Left lung (tissue), 10 donors: ENCODE data around the gene CENPA. TPM values are rescaled to one million over a fixed set of nuclear protein-coding genes. Genes with fewer than 3 reads are reported as not detected.

Experiments used
- ATAC-seq: fragments of 200-7000 bp; cut with Tn5 transposase; one replicate; pipeline ENCODE4 v1.9.1; 2020; ENCODE audit warnings: moderate library complexity
- DNase-seq, 4 donors: peaks; one replicate each; pipeline ENCODE4 v3.0.0-alpha.2; 2013 to 2020
- H3K27ac ChIP-seq, 2 donors: fragments of 200-600 bp; sonication (generic) in 1 of 2; one replicate each; pipeline versions ENCODE4 v1.5.0 to v1.8.0; 2020 to 2021
- H3K27me3 ChIP-seq, 2 donors: fragments of 200-600 bp; sonication (generic) in 1 of 2; one replicate each; pipeline versions ENCODE4 v1.5.0 to v1.8.0; 2020 to 2021
- H3K36me3 ChIP-seq, 2 donors: fragments of 200-600 bp; sonication (generic) in 1 of 2; one replicate each; pipeline versions ENCODE4 v1.5.0 to v1.8.0; 2020 to 2021
- H3K4me1 ChIP-seq, 2 donors: fragments of 200-600 bp; one replicate each; pipeline ENCODE4 v1.8.0; 2021
- H3K4me3 ChIP-seq, 2 donors: fragments of 200-600 bp; sonication (generic) in 1 of 2; one replicate each; pipeline versions ENCODE4 v1.5.0 to v1.8.0; 2020 to 2021; ENCODE audit warnings: mild to moderate bottlenecking in 1 of 2
- H3K9me3 ChIP-seq, 2 donors: fragments of 200-600 bp; sonication (generic) in 1 of 2; one replicate each; pipeline versions ENCODE4 v1.5.0 to v1.8.0; 2020 to 2021
- CTCF ChIP-seq, 2 donors: fragments of 200-600 bp; sonication (generic) in 1 of 2; IDR thresholded peaks; one replicate each; pipeline versions ENCODE4 v1.5.0 to v1.8.0; 2021; ENCODE audit warnings: antibody characterized with exemption in 2 of 2
- intact Hi-C, 2 donors: fragments of 100-400 bp; cut with DNase I; formaldehyde crosslinking; loops; one replicate each; pipeline versions ENCODE4 v1.11.2 to v1.14.2; 2022
- polyA plus RNA-seq, 6 donors: library from polyadenylated mRNA; unstranded; fragments of 120-200 nt; gene quantifications; one replicate each; pipeline ENCODE4 v1.2.1, GENCODE V29; 2013; ENCODE audit not compliant: insufficient read length in 6 of 6
- total RNA-seq, 2 donors: library from RNA; stranded (reverse); fragmentation: NEBNext Ultra II Directional; extraction: Animal tissue kit (Norgen Biotek cat#: 25700); gene quantifications; one replicate each; pipeline ENCODE4 v1.2.1, GENCODE V29; 2021
- donor health status: DM: no; HTN: yes; CAD: no.
- donor health status: DM: no; HTN: no; CAD: no.

The CENPA gene
- total and polyA plus RNA-seq, 8 donors, result 0.99 to 27.0 (median 12.5) TPM

GRCh38 chr2:26763019-26763418 lies 22.8 kb upstream of the CENPA start:
- ATAC-seq (no peak), DNase-seq (no peak)
- peaks cover 16 to 48% of the 10 kb centered on the region in 2 donors for H3K4me1 ChIP-seq
- peaks cover 0 to 3% of the 10 kb centered on the region in 2 donors for H3K36me3 ChIP-seq
- H3K4me3 ChIP-seq, result no peak overlapping the region
- no peaks in the 10 kb centered on the region for H3K9me3 ChIP-seq
- intact Hi-C loops, result no loop called here
- H3K27me3 ChIP-seq, result no peaks in the 10 kb centered on the region
- TF ChIP-seq CTCF (IDR thresholded peaks at IDR 0.05), result no peak
- H3K27ac ChIP-seq, result no peak overlapping the region

GRCh38 chr2:26764078-26764887 lies 21.6 kb upstream of the CENPA start, which contains the start of gene SLC35F6:
SLC35F6 (plus strand) TSS chr2:26764284; CDS start chr2:26764350, 66 bp downstream.
- peak; percentile 96 for ATAC-seq
- Histone ChIP-seq H3K4me1 (peaks cover 13 to 53% of the 10 kb centered on the region in 2 donors), H3K9me3 (no peaks in the 10 kb centered on the region), H3K4me3 (peak within 1 kb of the TSS; percentile 61 to 83), H3K27me3 (no peaks in the 10 kb centered on the region), H3K36me3 (peaks cover 0 to 3% of the 10 kb centered on the region in 2 donors), H3K27ac (peak within 1 kb of the TSS; percentile 79 to 85)
- peak; percentile 81 to 97 (median 86) for DNase-seq
- intact Hi-C loops, result no loop called here
- TF ChIP-seq CTCF (IDR thresholded peaks at IDR 0.05), result no peak

GRCh38 chr2:26764906-26765305 lies 20.9 kb upstream of the CENPA start:
- peak overlapping the region; percentile 79 to 85 for H3K27ac ChIP-seq
- H3K36me3 ChIP-seq, result peaks cover 0 to 3% of the 10 kb centered on the region in 2 donors
- no peaks in the 10 kb centered on the region for H3K9me3 ChIP-seq
- DNase-seq, result no peak
- TF ChIP-seq CTCF (IDR thresholded peaks at IDR 0.05), result no peak
- peak; percentile 17 for ATAC-seq
- H3K4me1 ChIP-seq, result peaks cover 14 to 60% of the 10 kb centered on the region in 2 donors
- H3K27me3 ChIP-seq, result no peaks in the 10 kb centered on the region
- H3K4me3 ChIP-seq, result peak overlapping the region; percentile 61 to 83
- intact Hi-C loops, result no loop called here

- peak overlapping the region; percentile 61 to 83 for H3K4me3 ChIP-seq
- intact Hi-C loops, result no loop called here
Observed at GRCh38 chr2:26765475-26766200, 20.2 kb upstream of the CENPA start.

More at GRCh38 chr2:26765475-26766200, 20.2 kb upstream of the CENPA start:
- Histone ChIP-seq H3K9me3 (no peaks in the 10 kb centered on the region), H3K27me3 (no peaks in the 10 kb centered on the region), H3K27ac (peak overlapping the region in 1 of 2 donors; percentile 85), H3K36me3 (peaks cover 0 to 3% of the 10 kb centered on the region in 2 donors), H3K4me1 (peaks cover 16 to 67% of the 10 kb centered on the region in 2 donors)
- no peak for ATAC-seq
- TF ChIP-seq CTCF (IDR thresholded peaks at IDR 0.05), result no peak
- DNase-seq, result no peak
